Body of pancreas (tissue), 4 donors: Measurements from ENCODE around the gene PLPP2. TPM values are rescaled to one million over a fixed set of nuclear protein-coding genes. Genes with fewer than 3 reads are reported as not detected.

Experiments used
- ATAC-seq: fragments of 150-250 bp; one replicate; pipeline ENCODE4 v1.9.1; 2016
- DNase-seq, 4 donors: peaks; one replicate each; pipeline ENCODE4 v3.0.0-alpha.2; 2019
- H3K27ac ChIP-seq, 4 donors: fragments of 200-600 bp; sonication (generic); 1 replicate in 3 of 4; 2 replicates in 1 of 4; pipeline versions ENCODE4 v1.5.1 to v1.6.1; 2016 to 2019; ENCODE audit warnings: mild to moderate bottlenecking in 1 of 4, mixed read lengths in 1 of 4, moderate library complexity in 1 of 4
- H3K27me3 ChIP-seq, 2 donors: fragments of 200-600 bp; sonication (generic); one replicate each; pipeline ENCODE4 v1.6.0; 2016; ENCODE audit warnings: mild to moderate bottlenecking in 1 of 2
- H3K36me3 ChIP-seq, 2 donors: fragments of 200-600 bp; sonication (generic); replicated peaks in 1 of 2; 2 replicates each; pipeline ENCODE4 v1.5.1; 2016; ENCODE audit warnings: low read depth in 2 of 2; ENCODE audit not compliant: insufficient read depth in 1 of 2
- H3K4me1 ChIP-seq: fragments of 200-600 bp; sonication (generic); one replicate; pipeline ENCODE4 v1.6.0; 2016
- H3K4me3 ChIP-seq, 2 donors: fragments of 200-600 bp; sonication (generic); 1 replicate in 1 of 2; 2 replicates in 1 of 2; pipeline ENCODE4 v1.5.1; 2016 to 2019
- H3K9me3 ChIP-seq, 3 donors: fragments of 200-600 bp; sonication (generic); 1 replicate in 2 of 3; 2 replicates in 1 of 3; pipeline ENCODE4 v1.5.1; 2016
- POLR2A ChIP-seq, 3 donors: fragments of 450-650 bp; IDR thresholded peaks; one replicate each; pipeline ENCODE4 v1.6.1; 2016; ENCODE audit warnings: antibody characterized with exemption in 3 of 3, mild to moderate bottlenecking in 2 of 3
- WGBS, 2 donors: methylation state at CpG; one replicate each; pipeline ENCODE4 v1.1.5; 2017; 5-methylcytosine and 5-hydroxymethylcytosine counted together
- intact Hi-C: fragments of 100-400 bp; cut with DNase I; formaldehyde crosslinking; loops from one replicate; pipeline ENCODE4 v1.15.1; 2023
- total RNA-seq, 2 donors: library from RNA; depleted of rRNA; stranded (reverse); fragments of >200 nt; gene quantifications; one replicate each; pipeline ENCODE4 v1.1.0, GENCODE V29; 2016
- TF ChIP-seq, protein P1 (sequence below), 7 experiments: fragments of 450-650 bp in 4 of 7; fragments of 200-600 bp in 3 of 7; sonication (generic) in 3 of 7; IDR thresholded peaks; one replicate each; pipeline ENCODE4 v1.5.1; 2016 to 2019; ENCODE audit warnings: antibody characterized with exemption in 7 of 7

The PLPP2 gene
- total RNA-seq, 2 donors from 2014 or later: 66.4 to 75.8 TPM

DNA sequence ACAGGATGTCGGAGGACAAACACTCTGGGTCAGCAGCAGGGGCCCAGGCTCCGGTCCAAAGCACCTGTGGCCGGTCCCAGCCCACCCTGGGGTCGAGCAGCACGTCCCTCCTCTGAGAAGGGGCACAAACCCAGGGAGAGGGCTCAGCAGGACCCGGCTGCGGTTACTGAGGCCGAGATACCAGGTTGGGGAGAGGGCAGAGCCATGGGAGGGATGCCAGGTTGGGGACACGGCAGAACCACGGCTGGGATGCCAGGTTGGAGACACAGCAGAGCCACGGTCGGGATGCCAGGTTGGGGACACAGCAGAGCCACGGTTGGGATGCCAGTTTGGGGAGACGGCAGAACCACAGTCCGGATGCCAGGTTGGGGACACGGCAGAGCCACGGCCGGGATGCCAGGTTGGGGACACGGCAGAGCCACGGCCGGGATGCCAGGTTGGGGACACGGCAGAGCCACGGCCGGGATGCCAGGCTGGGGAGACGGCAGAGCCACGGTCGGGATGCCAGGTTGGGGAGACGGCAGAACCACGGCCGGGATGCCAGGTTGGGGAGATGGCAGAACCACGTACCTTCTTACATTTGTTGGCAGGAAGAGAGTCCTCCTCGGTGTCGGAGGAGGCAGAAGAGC is 34.8 kb upstream of the PLPP2 start:
- Histone ChIP-seq H3K27ac (no peak overlapping the region), H3K27me3 (no peaks in the 10 kb centered on the region), H3K36me3 (peaks cover 3 to 21% of the 10 kb centered on the region in 2 donors), H3K9me3 (no peaks in the 10 kb centered on the region), H3K4me1 (no peaks in the 10 kb centered on the region), H3K4me3 (no peak overlapping the region)
- no peak for DNase-seq
- WGBS, 2 donors: 92 to 98% methylated on average over 24 to 33 of the region's 33 CpGs
- ATAC-seq: no peak
- intact Hi-C loops: no loop called here
- TF ChIP-seq, protein P1, sequence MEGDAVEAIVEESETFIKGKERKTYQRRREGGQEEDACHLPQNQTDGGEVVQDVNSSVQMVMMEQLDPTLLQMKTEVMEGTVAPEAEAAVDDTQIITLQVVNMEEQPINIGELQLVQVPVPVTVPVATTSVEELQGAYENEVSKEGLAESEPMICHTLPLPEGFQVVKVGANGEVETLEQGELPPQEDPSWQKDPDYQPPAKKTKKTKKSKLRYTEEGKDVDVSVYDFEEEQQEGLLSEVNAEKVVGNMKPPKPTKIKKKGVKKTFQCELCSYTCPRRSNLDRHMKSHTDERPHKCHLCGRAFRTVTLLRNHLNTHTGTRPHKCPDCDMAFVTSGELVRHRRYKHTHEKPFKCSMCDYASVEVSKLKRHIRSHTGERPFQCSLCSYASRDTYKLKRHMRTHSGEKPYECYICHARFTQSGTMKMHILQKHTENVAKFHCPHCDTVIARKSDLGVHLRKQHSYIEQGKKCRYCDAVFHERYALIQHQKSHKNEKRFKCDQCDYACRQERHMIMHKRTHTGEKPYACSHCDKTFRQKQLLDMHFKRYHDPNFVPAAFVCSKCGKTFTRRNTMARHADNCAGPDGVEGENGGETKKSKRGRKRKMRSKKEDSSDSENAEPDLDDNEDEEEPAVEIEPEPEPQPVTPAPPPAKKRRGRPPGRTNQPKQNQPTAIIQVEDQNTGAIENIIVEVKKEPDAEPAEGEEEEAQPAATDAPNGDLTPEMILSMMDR (IDR thresholded peaks at IDR 0.05): no peak
- TF ChIP-seq POLR2A (IDR thresholded peaks at IDR 0.05): no peak

DNA sequence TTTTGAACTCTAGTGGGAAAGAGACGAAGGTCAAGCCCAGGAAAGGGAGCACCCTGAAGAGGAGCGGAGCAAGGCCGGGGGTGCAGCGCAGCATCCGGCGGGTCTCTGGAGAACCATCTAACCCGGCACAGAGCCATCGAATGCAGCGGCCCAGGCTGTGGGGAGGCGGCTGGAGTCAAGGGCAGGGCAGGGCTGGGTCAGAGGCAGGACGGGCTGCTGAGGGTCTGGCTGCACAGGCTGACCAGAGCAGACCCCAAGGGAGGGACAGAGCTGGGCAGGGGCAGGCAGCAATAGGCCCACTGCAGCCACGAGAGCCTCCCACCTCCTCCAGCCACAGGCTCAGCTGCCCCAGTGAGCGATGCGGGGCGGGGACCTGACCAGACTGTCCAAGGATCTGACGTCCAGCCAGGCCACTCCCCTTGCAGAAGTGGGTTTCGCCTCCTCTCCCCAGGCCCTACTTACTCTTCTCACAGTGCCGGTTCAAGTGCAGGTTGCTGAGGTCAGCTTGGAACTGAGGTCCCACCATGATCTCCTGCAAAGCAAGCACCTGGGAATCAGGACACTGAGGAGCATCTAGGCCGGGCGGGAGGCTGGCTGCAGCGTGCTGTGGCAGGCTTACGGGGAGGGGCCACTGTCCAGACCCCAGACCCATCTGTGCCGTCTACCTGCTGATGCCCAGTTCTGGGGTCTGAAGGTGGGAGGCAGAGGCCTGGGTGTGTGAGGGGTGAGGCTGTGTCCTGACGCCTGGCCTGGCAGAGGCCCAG is 34.2 kb upstream of the PLPP2 start:
- H3K36me3 ChIP-seq: peaks cover 3 to 21% of the 10 kb centered on the region in 2 donors
- intact Hi-C loops: no loop called here
- H3K4me3 ChIP-seq: no peak overlapping the region
- no peaks in the 10 kb centered on the region for H3K27me3 ChIP-seq
- WGBS, 2 donors: 90 to 93% methylated on average over 4 to 21 of the region's 24 CpGs
- H3K27ac ChIP-seq: no peak overlapping the region
- ATAC-seq (no peak), DNase-seq (no peak)
- H3K9me3 ChIP-seq: no peaks in the 10 kb centered on the region
- H3K4me1 ChIP-seq: no peaks in the 10 kb centered on the region
- TF ChIP-seq, protein P1 (IDR thresholded peaks at IDR 0.05): no peak
- TF ChIP-seq POLR2A (IDR thresholded peaks at IDR 0.05): no peak

DNA sequence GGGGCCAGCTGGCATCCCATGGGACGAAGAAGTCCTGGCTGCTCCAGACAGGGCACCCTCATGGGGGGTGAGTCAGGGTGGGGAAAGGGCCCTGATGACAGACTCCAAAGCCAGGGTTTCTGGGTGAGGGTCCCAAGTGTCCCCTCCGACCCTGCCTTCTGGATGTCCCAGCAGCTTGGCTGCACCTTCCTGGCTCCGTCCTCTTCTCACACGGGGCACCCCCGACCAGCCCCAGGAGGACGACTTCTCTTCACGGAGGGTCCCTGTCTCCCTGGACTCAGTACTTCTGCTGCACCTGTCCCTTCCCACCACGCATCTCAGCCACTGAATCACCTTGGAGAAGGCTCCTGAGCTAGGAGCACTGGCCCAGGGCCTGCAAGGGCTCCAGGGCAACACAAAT is 33.5 kb upstream of the PLPP2 start:
- ATAC-seq (no peak), DNase-seq (no peak)
- no peak for TF ChIP-seq POLR2A (IDR thresholded peaks at IDR 0.05)
- TF ChIP-seq, protein P1 (IDR thresholded peaks at IDR 0.05): no peak
- Histone ChIP-seq H3K9me3 (no peaks in the 10 kb centered on the region), H3K4me3 (no peak overlapping the region), H3K4me1 (no peaks in the 10 kb centered on the region), H3K27me3 (no peaks in the 10 kb centered on the region), H3K36me3 (peaks cover 0 to 17% of the 10 kb centered on the region in 2 donors), H3K27ac (no peak overlapping the region)
- intact Hi-C loops: no loop called here
- 92% methylated on average over 6 to 8 of the region's 8 CpGs for WGBS, 2 donors

DNA sequence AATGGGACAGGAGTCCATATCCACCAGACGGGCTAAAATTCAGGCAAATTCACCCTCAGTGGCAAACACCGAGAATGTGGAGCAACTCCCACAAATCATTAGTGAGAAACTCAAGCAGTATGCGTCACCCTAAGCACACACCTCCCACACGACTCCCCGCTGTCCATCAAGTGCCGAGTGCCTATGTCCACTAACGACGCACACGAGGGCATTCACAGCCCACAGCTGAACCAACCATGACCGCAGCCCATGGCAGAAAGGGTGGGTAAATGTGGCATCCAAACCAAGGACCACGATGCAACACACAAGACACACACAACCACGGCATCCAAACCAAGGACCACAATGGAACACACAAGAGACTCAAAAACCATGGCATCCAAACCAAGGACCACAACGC is 31.4 kb upstream of the PLPP2 start:
- DNase-seq (no peak), ATAC-seq (no peak)
- H3K4me3 ChIP-seq: no peak overlapping the region
- no peak overlapping the region for H3K27ac ChIP-seq
- intact Hi-C loops: no loop called here
- H3K36me3 ChIP-seq: peaks cover 0 to 14% of the 10 kb centered on the region in 2 donors
- 96 to 97% methylated on average over 9 to 13 of the region's 13 CpGs for WGBS, 2 donors
- TF ChIP-seq, protein P1 (IDR thresholded peaks at IDR 0.05): no peak
- TF ChIP-seq POLR2A (IDR thresholded peaks at IDR 0.05): no peak
- H3K27me3 ChIP-seq: no peaks in the 10 kb centered on the region
- no peaks in the 10 kb centered on the region for H3K9me3 ChIP-seq
- H3K4me1 ChIP-seq: no peaks in the 10 kb centered on the region

DNA sequence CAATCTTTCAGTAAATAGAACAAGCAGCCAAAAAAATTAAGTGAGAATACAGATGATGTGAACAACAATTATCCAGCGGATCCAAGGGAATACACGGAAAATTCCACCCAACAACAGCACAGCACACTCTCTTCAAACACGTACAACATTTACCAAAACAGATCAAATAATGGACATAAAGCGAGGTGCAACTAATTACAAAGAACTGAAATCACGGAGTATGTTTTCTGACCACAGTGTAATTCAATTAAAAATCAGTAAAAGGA is 27.2 kb upstream of the PLPP2 start:
- H3K27me3 ChIP-seq: no peaks in the 10 kb centered on the region
- no peak for TF ChIP-seq POLR2A (IDR thresholded peaks at IDR 0.05)
- TF ChIP-seq, protein P1 (IDR thresholded peaks at IDR 0.05): no peak
- intact Hi-C loops: no loop called here
- no peaks in the 10 kb centered on the region for H3K36me3 ChIP-seq
- no peak overlapping the region for H3K27ac ChIP-seq
- H3K4me1 ChIP-seq: no peaks in the 10 kb centered on the region
- no peak overlapping the region for H3K4me3 ChIP-seq
- no peak for ATAC-seq
- 93 to 98% methylated on average over 5 of the region's 5 CpGs for WGBS, 2 donors
- no peaks in the 10 kb centered on the region for H3K9me3 ChIP-seq
- no peak for DNase-seq
